ENCODE measurements around the gene RNF141. TPM values are rescaled to one million over a fixed set of nuclear protein-coding genes. Genes with fewer than 3 reads are reported as not detected.

Gene RNF141
- total RNA-seq, 2 donors from 2014 or later: 34.7 to 42.2 TPM

DNA sequence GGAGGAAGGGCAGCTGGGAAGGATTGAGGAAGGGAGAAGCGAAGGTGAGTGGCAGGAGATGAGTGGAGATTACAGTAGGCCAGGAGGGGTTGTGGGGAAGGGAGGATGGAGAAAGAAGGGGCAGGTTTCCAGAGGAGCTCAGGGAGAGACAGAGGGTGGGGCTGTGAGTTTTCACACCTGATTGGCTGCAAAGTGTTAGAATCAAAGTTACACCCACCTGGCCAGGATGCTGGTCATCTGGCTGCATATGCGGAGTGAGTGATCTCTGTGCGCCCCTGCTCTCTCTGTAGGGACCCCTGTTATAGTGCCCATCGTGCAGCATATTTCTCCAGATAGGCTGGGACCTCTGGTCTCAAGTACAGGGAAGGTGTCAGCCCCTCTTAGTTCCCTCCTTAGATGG is 67.6 kb downstream of the RNF141 start:
- Mint-ChIP-seq H3K27ac (no peak overlapping the region), H3K4me3 (no peak overlapping the region), H3K36me3 (ENCODE audit: low read depth) (peaks cover 1% of the 10 kb centered on the region), H3K27me3 (ENCODE audit: insufficient read depth) (peaks cover 2% of the 10 kb centered on the region), H3K4me1 (peaks cover 13% of the 10 kb centered on the region), H3K9me3 (peaks cover 23% of the 10 kb centered on the region)
- Histone ChIP-seq H3K4me3 (ENCODE audit: low read length) (no peak overlapping the region), H3K27me3 (ENCODE audit: control insufficient read depth, insufficient read depth, low read length, poor library complexity, severe bottlenecking) (no peaks in the 10 kb centered on the region), H3K27ac (ENCODE audit: low read depth, low read length) (no peak overlapping the region), H3K4me1 (ENCODE audit: control insufficient read depth, insufficient read depth, low read length) (no peaks in the 10 kb centered on the region), H3K9me3 (ENCODE audit: control insufficient read depth, low read length) (no peaks in the 10 kb centered on the region), H3K36me3 (ENCODE audit: control insufficient read depth, insufficient read depth, low read length) (no peaks in the 10 kb centered on the region), H3K9ac (ENCODE audit: extremely low read depth, low read length, poor library complexity, severe bottlenecking) (no peak overlapping the region)
- DNase-seq: peak; percentile 74
- 82 to 94% methylated on average over 3 to 4 of the region's 4 CpGs for WGBS, 2 experiments (ENCODE audit: insufficient coverage in 1 of 2, insufficient read length in 1 of 2)
- TF ChIP-seq CTCF (conservative IDR thresholded peaks at IDR 0.05): no peak

- H3K9me3 Mint-ChIP-seq: peaks cover under 1% of the 10 kb centered on the region
- no peaks in the 10 kb centered on the region for H3K27me3 Mint-ChIP-seq (ENCODE audit: insufficient read depth)
- DNase-seq: peak; percentile 14
- Histone ChIP-seq H3K27ac (ENCODE audit: low read depth, low read length) (no peak overlapping the region), H3K4me3 (ENCODE audit: low read length) (no peak overlapping the region), H3K27me3 (ENCODE audit: control insufficient read depth, insufficient read depth, low read length, poor library complexity, severe bottlenecking) (no peaks in the 10 kb centered on the region), H3K36me3 (ENCODE audit: control insufficient read depth, insufficient read depth, low read length) (no peaks in the 10 kb centered on the region), H3K9me3 (ENCODE audit: control insufficient read depth, low read length) (no peaks in the 10 kb centered on the region), H3K9ac (ENCODE audit: extremely low read depth, low read length, poor library complexity, severe bottlenecking) (no peak overlapping the region), H3K4me1 (ENCODE audit: control insufficient read depth, insufficient read depth, low read length) (no peaks in the 10 kb centered on the region)
- H3K4me3 Mint-ChIP-seq: no peak overlapping the region
- WGBS, 2 experiments (ENCODE audit: insufficient coverage in 1 of 2, insufficient read length in 1 of 2): 83 to 87% methylated on average over 3 to 5 of the region's 5 CpGs
- H3K4me1 Mint-ChIP-seq: peaks cover 15% of the 10 kb centered on the region
- no peak overlapping the region for H3K27ac Mint-ChIP-seq
- H3K36me3 Mint-ChIP-seq (ENCODE audit: low read depth): peaks cover 17% of the 10 kb centered on the region
- TF ChIP-seq CTCF (conservative IDR thresholded peaks at IDR 0.05): no peak
Observed at GRCh38 chr11:10462746-10463300, 78.2 kb downstream of the RNF141 start.

Other genes starting within 250 kb of the RNF141 start
- gene SBF2, start 247.0 kb downstream of the RNF141 start, total RNA-seq: 10 to 100 TPM; 27.1 to 32.5 TPM
- gene ADM, start 236.1 kb downstream of the RNF141 start, total RNA-seq: 10 to 100 TPM; 20.6 to 35.5 TPM
- gene AMPD3, start 85.9 kb downstream of the RNF141 start, total RNA-seq: 1 to 10 TPM; 7.1 to 7.9 TPM
- not detected for gene LYVE1, start 27.5 kb upstream of the RNF141 start, total RNA-seq
- gene IRAG1, start 152.6 kb upstream of the RNF141 start, total RNA-seq: 1 to 10 TPM; 4.2 to 7.3 TPM
- 10 to 100 TPM; 32.7 to 37.5 TPM for gene CTR9, start 210.1 kb upstream of the RNF141 start, total RNA-seq

All from endodermal cell (in vitro differentiated cells).